Stimulated activated CD8-positive, alpha-beta memory T cell treated with anti-CD3 and anti-CD28 coated beads, Interleukin-2, amount 100 ng/mL, for 48 hours (primary cell): ENCODE measurements around the gene NELL1.

Experiments used
- DNase-seq, 2 donors: peaks; one replicate each; pipeline ENCODE4 v3.0.0-alpha.2; 2020; ENCODE audit warnings: low read depth in 2 of 2

NELL1 gene

DNA sequence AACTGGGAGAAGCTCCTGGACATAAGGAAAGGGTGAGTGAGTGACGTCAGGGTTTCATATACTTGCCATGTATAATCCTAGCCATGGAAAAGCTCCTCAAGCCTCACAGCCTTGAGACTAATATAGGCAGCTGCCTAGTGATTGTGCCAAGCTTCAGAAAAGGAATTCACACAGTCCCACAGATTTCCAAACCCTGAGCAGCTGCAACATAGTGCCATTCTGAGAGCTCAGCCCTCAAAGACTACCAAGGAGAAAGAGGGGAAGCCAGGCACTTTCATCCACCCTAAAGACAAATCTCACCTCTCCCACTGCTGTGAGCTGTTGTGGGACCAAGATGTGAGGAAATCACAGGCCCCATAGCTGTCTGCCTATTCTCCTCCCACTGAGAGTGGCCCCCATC is 815.6 kb downstream of the NELL1 start:
- DNase-seq: no peak

DNA sequence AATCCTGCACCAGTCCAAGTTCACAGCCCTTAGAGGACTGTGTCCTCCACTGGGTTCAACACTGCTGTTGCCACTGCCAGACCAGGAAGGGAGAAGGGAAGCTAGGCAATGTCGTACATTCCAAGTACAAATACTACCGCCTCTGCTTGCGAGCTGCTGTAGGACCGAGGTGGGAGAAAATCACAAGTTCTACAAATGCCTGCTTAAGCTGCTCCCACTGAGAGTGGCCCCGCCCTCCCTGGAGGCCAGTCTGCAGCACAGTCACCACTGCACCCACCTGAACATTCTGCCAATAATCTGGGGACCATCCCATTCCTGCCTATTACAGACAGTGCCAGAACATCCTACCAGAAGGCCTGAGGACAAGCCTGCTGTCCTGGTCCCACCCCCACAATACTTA is 816.0 kb downstream of the NELL1 start:
- DNase-seq: no peak

DNA sequence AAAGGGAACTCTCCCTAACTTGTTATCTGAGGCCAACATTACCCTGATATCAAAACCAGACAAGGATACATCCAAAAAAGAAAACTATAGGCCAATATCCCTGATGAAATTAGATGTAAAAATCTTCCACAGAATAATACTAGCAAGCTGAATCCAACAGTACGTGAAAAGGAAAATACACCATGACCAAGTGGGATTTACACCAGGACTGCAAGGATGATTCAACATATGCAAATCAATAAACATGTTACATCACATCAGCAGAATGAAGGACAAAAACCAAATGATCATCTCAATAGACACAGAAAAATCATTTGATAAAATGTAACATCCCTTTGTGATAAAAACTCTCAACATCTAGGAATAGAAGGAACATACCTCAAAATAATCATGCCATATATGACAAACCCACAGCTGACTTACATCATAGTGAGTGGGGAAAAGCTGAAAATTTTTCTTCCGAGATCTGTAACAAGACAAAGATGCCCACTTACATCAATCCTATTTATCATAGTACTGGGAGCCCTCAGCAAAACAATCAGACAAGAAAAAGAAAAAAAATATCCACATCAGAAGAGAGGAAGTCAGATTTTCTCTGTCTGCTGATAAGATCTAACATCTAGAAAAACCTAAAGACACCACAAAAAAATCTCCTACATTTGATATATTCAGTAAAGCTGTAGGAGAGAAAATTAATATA is 820.2 kb downstream of the NELL1 start:
- DNase-seq: no peak

DNA sequence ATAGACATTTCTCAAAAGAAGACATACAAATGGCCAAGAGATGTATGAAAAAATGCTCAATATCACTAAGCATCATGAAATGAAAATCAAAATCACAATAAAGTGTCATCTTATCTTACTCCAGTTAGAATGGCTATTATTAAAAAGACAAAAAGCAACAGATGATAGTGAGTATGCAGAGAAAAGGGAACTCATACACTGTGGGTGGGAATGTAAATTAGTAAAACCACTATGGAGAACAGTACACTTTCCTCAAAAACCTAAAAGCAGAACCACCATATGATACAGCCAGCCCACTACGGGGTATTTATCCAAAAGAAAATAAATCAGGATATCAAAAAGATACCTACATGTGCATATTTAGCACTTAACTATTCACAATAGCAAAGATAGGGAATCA is 823.5 kb downstream of the NELL1 start:
- no peak for DNase-seq

DNA sequence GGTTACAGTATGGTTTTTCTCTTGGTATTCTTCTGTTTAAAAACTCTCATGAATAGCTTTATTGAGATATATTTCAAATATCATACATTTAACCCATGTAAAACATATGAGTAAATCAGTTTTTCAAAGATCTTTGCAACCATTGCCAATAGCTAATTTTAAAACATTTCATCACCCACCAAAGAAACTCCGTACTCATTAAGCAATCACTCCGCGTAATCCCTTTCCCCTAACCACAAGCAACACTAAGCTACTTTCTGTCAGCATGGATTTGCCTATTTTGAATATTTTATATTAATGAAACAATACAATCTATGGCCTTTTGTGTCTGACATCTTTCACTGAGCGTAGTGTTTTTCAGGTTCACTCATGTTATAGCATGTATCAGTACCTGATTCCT is 825.6 kb downstream of the NELL1 start:
- no peak for DNase-seq

DNA sequence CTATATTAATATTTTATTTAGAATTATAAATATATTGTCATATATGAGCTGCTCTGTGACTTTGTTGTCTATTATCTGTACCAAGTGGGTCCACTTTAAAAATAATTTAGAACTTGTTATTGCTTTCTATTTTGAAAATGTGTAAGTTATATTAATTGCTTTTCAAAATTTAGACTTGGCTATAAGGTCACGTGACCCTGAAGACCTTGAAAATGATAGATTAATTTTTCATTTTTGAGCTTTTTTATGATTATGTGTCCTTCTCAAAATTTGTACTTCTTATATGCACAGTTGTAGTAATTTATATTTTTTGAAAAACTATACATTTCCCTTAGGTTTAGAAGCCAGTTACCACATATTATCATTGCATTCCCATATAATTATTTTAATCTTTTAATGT is 826.5 kb downstream of the NELL1 start:
- DNase-seq: no peak

DNA sequence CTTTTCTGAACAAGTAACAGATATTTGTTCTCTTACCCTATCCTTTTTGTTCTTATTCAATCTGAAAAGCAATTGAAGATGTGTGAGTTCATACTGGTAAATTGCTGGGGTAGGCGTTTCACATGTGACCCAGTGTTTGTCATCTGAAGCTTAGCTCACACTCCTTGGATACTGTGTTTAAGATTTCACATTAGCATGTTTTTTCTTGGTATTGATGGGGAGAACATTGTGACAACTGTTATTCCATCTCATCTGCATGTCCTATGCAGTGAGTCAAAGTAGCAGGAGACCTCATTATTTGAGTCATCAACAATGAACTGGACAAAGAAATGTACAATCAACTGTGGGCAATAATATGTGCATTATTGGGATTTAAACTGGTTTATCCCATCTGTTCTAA is 831.9 kb downstream of the NELL1 start:
- no peak for DNase-seq

DNA sequence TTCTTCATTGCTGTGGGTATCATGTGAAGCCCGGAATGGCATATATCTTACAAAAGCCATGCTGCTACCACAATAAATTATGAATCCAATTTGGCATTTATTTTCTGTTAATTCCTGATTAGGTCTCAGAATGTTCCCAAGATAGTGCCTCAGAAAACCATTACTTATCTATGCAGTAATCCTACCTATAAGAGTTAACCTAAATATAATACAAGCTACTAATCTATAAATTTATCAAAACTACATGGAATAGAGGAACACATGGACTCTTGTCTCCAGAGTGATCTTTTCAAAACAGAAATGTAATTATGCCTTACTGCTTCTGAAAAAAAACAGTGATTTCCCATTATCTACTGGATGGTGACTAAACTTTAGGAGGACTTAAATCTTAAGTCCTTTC is 835.7 kb downstream of the NELL1 start:
- no peak for DNase-seq

DNA sequence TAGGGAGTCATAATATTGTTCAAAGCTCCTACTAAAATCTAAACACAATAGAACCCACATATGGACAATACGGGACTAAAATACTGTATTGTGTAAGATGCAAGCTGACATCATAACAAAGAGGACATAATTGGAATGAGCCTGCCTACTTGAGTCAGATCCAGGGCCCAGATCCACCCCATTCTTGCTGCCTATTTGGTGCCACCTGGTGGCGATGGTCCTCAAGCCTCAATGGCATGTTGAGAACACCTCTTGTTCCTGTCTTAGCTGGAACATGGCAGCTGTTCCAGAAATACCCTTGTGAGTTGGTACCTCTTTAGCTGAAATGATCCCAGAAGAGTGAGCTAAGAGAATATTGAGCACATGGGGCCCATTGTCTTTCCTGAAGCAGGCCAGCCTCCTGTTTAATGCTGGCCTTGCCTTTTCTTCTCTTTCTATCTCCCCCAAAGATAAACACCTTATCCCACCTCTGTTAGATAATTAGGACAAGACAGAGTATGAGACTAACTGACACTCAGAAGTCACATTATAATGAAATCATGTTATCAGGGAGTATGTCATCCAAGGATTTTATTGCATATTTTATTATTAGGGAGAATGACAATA is 842.6 kb downstream of the NELL1 start:
- peak; percentile 8 to 30 for DNase-seq

DNA sequence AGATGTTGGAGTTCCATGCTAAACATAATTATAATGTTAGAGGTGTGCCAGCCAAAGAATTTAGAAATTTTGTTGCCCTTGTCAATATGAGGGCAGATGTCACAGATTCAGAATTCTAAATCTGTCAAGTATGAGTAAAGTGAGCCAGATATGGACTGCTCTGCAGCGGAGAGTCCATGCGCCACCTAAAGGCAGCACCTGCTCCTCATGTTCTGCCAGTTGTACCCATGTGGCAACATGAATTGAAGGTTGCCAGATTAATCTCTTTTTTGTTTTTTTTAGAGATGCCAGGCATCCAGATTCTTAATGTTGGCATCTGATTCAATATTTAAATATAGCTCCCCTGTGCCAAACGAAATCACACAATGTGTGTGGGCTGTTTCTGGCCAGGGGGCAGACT is 844.9 kb downstream of the NELL1 start:
- no peak for DNase-seq

DNA sequence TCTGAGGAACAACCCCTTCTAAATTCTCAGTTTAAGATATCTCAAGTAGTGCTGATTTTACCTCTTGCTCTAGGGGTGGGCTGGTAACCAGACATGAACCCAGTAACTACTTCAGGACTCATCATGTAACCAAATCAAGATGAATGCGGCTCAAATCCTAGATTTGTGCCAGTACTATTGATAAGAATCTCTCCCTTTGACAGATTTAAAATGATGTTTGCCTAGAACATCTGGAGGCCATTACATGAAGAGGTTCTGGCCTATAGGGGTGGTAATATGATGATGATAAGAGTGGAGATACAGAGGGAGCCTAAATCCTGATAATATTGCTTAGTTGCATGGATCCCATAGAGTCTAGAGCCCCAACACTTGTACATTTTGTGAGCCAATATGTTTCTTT is 850.9 kb downstream of the NELL1 start:
- no peak for DNase-seq

DNA sequence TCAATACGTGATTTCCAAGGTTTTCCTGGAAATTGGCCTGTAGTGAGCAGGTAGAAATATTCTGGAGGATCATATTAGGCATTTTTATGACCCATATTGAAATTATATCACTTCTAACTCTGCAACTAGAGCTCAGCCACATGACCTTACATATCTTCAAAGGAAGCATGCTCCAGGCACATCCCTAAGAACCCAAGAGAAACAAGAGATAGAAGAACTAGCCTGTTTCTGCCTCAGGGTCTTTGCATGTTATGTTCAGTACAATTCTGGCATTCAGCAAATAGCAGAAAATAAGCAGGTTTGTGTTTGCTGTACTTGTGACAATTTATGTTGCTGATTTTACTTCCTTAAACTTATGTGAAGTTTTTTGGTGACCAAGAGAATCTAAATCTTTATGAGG is 859.8 kb downstream of the NELL1 start:
- no peak for DNase-seq

DNA sequence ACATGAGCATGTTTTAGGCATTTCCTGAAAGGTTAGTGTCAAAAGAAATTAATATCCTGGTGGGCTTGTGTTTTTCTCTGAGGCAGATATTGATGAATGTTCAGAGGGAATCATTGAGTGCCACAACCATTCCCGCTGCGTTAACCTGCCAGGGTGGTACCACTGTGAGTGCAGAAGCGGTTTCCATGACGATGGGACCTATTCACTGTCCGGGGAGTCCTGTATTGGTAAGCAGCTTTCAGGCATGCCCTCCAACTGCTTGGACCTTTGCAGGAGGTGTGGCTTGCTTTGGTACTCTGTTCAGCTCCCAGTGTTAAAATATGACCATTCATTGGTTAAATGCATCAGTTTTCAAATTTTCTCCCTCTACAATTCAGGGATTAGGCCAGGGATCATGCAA is 864.9 kb downstream of the NELL1 start:
- no peak for DNase-seq

DNA sequence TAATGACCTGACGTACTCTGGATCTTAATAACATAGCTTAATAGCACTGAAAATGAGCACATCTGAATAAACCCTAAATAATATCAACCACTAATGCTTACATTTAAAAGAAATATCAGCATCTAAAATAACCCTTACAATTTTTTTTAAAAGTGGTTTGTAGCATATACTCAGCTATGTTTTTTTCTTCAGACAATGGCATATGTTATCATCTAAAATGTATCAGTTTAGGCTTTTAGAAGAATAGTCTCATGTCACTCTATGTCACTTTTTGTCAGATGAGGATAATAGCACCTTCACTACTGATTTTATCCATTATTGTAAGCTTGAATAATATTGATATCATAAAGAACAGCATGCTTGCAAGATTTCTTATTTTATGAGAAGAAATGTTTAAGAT is 868.6 kb downstream of the NELL1 start:
- no peak for DNase-seq

DNA sequence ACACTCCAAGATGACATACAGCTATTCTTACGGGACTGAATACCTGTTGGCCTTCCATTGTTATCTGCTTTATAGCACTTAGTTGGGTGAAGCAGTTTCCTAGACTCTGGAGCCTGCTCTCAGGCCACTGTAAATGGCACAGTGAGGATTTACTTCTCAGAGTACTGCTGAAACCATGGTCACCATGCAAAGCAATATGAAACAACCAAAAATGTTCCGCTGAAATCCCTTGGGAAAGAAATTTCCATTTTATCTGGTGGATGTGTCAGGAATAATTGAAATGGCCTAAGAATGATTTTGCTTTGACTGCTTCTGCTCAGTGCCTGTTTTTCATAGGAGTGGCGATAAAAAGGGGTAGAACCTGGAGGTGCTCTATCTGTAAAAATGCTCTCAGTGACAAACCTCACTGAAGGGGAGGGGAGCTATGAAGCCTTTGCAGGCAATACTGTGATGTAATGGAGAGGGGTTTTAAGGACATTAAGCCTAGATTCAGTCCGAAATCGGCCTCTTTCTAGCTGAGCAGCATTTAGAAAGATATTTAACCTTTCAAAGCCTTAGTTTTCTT is 871.9 kb downstream of the NELL1 start:
- DNase-seq: no peak

DNA sequence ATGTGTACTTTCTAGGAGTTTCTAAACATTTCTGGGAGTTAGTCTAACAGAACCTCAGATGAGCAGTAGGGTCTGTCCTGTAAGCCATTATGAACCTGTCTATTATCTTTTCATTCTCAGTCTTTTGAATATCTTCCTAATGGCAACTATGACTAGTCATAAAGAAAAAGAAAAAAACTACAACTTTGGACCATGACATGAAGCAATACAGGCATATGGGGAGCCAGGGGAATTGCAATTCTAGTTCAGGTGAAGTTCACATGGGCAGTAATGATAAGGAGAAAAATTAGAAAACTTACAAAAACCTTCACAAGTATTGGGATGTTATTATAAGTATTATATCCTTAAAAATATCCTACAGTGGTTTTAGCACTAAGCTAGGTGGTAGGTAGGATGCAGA is 874.5 kb downstream of the NELL1 start:
- DNase-seq: no peak

DNA sequence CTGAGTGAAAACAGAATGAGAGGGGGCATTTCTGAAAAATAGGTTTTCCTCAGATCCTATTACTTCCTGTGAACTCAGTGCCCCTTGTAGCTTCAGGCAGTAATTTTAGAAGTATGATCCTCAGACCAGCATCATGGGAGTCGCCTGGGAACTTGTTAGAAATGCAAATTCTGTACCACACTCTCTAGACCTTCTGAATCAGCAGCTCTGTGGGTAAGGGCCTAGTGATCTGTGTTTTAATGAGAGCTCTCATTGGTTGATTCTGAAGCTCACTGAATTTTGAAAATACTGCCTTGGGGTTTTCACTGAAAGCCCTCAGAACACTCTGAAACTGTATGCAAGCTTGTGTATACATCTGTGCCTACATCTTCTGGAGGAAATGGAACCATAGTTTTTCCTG is 876.3 kb downstream of the NELL1 start:
- DNase-seq: no peak

DNA sequence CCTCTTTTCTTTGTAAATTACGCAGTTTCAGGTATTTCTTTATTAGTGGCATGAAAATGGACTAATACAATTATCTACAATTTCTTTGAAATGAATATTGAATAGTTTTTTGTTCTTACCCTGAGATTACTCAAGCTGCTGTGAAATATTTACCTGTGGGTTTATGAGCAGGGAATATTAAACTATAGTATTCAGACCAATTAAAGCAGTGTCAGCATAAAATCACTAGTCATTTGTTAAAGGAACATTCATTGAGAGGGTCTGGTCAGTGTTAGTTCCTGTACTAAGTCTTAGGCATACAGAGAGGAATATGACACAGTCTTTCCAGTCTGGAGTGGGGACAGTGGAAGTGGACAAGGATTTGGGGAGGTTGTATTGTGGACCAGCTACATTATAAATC is 877.3 kb downstream of the NELL1 start:
- no peak for DNase-seq

DNA sequence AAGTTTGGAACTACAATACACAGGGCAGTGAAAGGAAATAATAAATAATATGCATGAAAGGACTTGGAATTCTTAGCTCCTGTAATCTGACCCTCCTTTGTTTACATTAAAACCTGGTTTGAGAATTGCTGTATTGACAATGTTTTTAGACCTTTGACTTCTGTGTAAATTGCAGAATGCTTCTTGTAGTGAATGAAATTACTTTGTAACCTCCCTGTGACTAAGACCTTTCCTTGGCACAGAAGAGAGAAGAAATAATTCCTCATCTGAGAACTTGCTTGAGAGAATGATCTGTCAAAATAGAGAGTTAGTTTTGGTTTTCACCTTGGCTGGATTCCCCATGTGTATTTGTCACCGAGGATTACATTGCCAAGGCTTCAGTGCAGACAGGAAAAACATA is 883.5 kb downstream of the NELL1 start:
- no peak for DNase-seq

DNA sequence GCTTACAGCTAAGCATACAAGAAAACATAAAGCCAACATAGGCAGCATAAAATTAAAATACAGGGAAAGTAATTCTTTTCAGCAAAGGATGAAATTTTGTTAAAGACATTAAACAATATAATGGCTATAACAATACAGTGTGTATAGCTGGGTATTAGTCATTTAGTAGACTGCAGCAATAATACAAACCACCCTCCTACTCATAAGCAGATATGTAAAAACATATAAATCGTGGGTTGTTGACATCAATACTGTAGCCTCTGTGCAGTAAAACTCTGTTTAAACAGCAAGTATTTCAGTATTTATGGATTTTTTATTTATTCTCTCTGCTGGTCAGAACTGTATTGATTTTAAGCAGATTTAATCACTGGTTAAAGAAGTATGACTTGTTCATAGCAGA is 884.4 kb downstream of the NELL1 start:
- DNase-seq: no peak

DNA sequence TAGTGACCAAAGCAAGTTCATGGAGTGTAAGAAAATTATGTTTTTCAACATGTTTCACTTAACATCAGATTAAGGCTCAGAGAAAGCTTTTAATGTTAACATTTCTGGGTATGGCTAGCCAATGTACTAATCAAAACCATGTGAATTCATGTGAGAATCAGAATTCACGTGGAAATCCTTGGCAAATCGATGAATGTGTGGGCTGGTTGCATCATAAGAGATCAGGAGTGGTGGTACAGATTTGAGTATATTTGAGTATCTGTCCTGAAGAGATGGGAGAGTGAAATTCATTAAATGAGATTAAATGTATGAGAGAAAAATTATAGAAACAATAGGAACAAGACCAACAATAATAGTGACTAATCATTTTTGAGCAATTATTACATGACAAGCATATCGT is 884.9 kb downstream of the NELL1 start:
- no peak for DNase-seq

DNA sequence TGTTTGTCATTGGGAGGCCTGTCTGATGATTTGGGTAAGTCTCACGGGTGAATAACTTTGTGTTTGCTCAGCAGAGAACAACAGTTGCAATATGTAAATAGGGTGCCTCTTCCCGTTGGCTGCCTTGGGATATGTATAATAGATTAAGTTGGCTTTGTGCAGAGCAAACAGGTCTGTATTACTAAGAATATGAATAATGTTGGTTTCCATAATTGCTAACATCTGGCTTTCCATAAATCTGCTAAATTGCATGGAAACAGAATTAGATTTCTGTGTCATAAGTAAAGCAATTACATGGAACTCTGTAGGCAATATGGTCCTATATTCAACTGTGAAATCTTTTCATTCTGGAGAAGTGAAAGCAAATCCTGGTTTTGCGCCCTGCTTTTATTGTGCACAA is 887.5 kb downstream of the NELL1 start:
- no peak for DNase-seq

DNA sequence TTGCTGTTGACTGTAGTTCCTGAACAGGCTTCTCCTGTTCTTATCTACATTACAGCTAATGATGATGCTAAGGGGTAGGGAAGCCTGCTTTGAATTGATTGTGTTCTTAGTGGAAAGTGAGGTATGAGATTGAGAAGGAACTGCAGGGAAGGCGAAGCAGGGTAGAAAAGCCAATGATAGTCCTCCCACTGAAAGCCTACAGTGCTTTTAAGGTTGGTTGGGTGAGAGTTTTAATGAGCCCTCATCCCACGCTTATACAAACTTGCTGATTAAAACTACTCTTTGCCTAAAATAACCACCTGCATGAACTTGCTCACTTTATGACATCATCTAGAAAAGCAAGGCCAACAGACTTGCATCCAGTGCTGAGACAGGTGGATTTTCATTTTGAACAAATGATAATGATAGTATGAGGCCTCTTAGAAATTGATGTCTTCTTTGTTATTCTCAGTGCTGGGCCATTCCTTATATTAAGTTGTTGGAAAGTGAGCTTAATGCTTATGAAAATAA is 891.1 kb downstream of the NELL1 start:
- DNase-seq: no peak

DNA sequence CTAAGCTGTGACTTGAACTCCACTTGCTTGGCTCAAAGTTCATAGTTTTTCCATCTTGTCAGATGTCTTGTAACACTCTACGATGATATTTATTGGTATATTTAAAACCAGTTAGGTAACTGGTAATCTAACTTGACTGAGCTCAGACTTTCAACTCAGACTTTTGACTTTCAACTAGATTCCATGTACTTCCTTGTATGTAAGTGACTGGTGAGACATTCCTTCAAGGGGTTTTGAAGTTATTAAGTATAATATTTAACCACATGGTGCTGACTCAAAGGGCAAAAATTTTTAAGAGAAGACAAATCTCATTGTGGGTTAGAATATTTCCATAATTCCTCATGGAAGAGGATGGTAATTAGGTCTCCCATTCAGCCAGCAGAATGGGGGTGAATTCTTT is 892.2 kb downstream of the NELL1 start:
- no peak for DNase-seq
